ENCODE results near the gene NUDT8. TPM values are rescaled to one million over a fixed set of nuclear protein-coding genes. Genes with fewer than 3 reads are reported as not detected.

The NUDT8 gene
- total RNA-seq, 4 donors from 2014 or later: 6.2 to 23.7 (median 9.6) TPM

GRCh38 chr11:67631853-67632174 lies 2.1 kb upstream of the NUDT8 start:
- no peak for TF ChIP-seq CTCF (IDR thresholded peaks at IDR 0.05; ENCODE audit: low read depth)

- TF ChIP-seq CTCF (IDR thresholded peaks at IDR 0.05; ENCODE audit: low read depth): no peak
Measured at GRCh38 chr11:67631411-67631810, 1.7 kb upstream of the NUDT8 start.

- TF ChIP-seq CTCF (IDR thresholded peaks at IDR 0.05; ENCODE audit: low read depth): no peak
Measured at GRCh38 chr11:67630943-67631331, 1.2 kb upstream of the NUDT8 start.

- TF ChIP-seq CTCF (IDR thresholded peaks at IDR 0.05; ENCODE audit: low read depth): no peak
Measured at GRCh38 chr11:67630228-67630942, 648 bp upstream of the NUDT8 start.

- no peak for TF ChIP-seq CTCF (IDR thresholded peaks at IDR 0.05; ENCODE audit: low read depth)
Measured at GRCh38 chr11:67628710-67629385, 889 bp downstream of the NUDT8 start.

GRCh38 chr11:67627812-67628624 lies 1.7 kb downstream of the NUDT8 start:
- no peak for TF ChIP-seq CTCF (IDR thresholded peaks at IDR 0.05; ENCODE audit: low read depth)

GRCh38 chr11:67627441-67627811 lies 2.3 kb downstream of the NUDT8 start:
- no peak for TF ChIP-seq CTCF (IDR thresholded peaks at IDR 0.05; ENCODE audit: low read depth)
